Measurements from ENCODE around the gene STK17B.

Gene STK17B

GRCh38 chr2:196097864-196098660 is 73.3 kb downstream of the STK17B start:
- TF ChIP-seq ZNF16 (tag by site-specific recombination; IDR thresholded peaks at IDR 0.05; ENCODE audit: low read depth) (no peak), KLF7 (tag by site-specific recombination; IDR thresholded peaks at IDR 0.05; ENCODE audit: borderline replicate concordance) (no peak), ZNF660 (tag by site-specific recombination; IDR thresholded peaks at IDR 0.05) (no peak), ZBTB26 (tag by site-specific recombination; optimal IDR thresholded peaks at IDR 0.05) (no peak), ZBTB11 (tag by site-specific recombination; conservative IDR thresholded peaks at IDR 0.05; ENCODE audit: low read depth) (no peak), ZNF692 (tag by site-specific recombination; IDR thresholded peaks at IDR 0.05) (no peak), HOXA7 (CRISPR knock-in tag; IDR thresholded peaks at IDR 0.05; ENCODE audit: borderline replicate concordance) (no peak), PRDM1 (tag by site-specific recombination; IDR thresholded peaks at IDR 0.05) (no peak), ZFP41 (tag by site-specific recombination; IDR thresholded peaks at IDR 0.05; ENCODE audit: borderline replicate concordance) (no peak), ZNF2 (tag by site-specific recombination; IDR thresholded peaks at IDR 0.05) (no peak), MEIS1 (CRISPR knock-in tag; IDR thresholded peaks at IDR 0.05; ENCODE audit: borderline replicate concordance) (no peak), ZSCAN4 (tag by site-specific recombination; IDR thresholded peaks at IDR 0.05) (no peak), TRIM28 (IDR thresholded peaks at IDR 0.05; ENCODE audit: borderline replicate concordance, low read length) (no peak)
- TF ChIP-seq, protein P1, sequence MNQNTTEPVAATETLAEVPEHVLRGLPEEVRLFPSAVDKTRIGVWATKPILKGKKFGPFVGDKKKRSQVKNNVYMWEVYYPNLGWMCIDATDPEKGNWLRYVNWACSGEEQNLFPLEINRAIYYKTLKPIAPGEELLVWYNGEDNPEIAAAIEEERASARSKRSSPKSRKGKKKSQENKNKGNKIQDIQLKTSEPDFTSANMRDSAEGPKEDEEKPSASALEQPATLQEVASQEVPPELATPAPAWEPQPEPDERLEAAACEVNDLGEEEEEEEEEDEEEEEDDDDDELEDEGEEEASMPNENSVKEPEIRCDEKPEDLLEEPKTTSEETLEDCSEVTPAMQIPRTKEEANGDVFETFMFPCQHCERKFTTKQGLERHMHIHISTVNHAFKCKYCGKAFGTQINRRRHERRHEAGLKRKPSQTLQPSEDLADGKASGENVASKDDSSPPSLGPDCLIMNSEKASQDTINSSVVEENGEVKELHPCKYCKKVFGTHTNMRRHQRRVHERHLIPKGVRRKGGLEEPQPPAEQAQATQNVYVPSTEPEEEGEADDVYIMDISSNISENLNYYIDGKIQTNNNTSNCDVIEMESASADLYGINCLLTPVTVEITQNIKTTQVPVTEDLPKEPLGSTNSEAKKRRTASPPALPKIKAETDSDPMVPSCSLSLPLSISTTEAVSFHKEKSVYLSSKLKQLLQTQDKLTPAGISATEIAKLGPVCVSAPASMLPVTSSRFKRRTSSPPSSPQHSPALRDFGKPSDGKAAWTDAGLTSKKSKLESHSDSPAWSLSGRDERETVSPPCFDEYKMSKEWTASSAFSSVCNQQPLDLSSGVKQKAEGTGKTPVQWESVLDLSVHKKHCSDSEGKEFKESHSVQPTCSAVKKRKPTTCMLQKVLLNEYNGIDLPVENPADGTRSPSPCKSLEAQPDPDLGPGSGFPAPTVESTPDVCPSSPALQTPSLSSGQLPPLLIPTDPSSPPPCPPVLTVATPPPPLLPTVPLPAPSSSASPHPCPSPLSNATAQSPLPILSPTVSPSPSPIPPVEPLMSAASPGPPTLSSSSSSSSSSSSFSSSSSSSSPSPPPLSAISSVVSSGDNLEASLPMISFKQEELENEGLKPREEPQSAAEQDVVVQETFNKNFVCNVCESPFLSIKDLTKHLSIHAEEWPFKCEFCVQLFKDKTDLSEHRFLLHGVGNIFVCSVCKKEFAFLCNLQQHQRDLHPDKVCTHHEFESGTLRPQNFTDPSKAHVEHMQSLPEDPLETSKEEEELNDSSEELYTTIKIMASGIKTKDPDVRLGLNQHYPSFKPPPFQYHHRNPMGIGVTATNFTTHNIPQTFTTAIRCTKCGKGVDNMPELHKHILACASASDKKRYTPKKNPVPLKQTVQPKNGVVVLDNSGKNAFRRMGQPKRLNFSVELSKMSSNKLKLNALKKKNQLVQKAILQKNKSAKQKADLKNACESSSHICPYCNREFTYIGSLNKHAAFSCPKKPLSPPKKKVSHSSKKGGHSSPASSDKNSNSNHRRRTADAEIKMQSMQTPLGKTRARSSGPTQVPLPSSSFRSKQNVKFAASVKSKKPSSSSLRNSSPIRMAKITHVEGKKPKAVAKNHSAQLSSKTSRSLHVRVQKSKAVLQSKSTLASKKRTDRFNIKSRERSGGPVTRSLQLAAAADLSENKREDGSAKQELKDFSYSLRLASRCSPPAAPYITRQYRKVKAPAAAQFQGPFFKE (tag by site-specific recombination; IDR thresholded peaks at IDR 0.05; ENCODE audit: borderline replicate concordance) = no peak
- Histone ChIP-seq H3K9me3 (ENCODE audit: control insufficient read depth, insufficient read depth, low read depth, low read length) (no peaks in the 10 kb centered on the region), H3K4me3 (ENCODE audit: low read depth, low read length) (no peak overlapping the region), H3K4me1 (ENCODE audit: control insufficient read depth, insufficient read depth, low read length) (no peaks in the 10 kb centered on the region), H3K27ac (ENCODE audit: extremely low read depth, low read depth, low read length) (no peak overlapping the region), H3K36me3 (ENCODE audit: control insufficient read depth in 2 of 2, insufficient read depth in 1 of 2, low read length in 2 of 2) (no peaks in the 10 kb centered on the region)
- ChIA-PET POLR2A (no interaction called here), CTCF (interaction anchor here (0.6 to 1.2 kb wide), 4 partner anchors 20 to 1701 kb away, joined by 3 to 5 read pairs (median 3); no protein-coding TSS in a partner anchor)
